HEK293 (cell line): ENCODE results near the gene ADGRD1.

Experiments used
- CTCF ChIP-seq: fragments of 450-650 bp; formaldehyde crosslinking; IDR thresholded peaks from 2 replicates; pipeline ENCODE4 v1.5.1; 2016; ENCODE audit warnings: missing biosample characterization, missing genetic modification characterization
- REST ChIP-seq: fragments of 450-650 bp; formaldehyde crosslinking; IDR thresholded peaks from 2 replicates; pipeline ENCODE4 v1.5.1; 2016; ENCODE audit warnings: missing biosample characterization, missing genetic modification characterization
- YY1 ChIP-seq: fragments of 450-650 bp; formaldehyde crosslinking; IDR thresholded peaks from 2 replicates; pipeline ENCODE4 v1.5.1; 2018; ENCODE audit warnings: missing biosample characterization, missing genetic modification characterization
- YY2 ChIP-seq: fragments of 450-650 bp; formaldehyde crosslinking; IDR thresholded peaks from 2 replicates; pipeline ENCODE4 v1.5.1; 2016; ENCODE audit warnings: missing biosample characterization, missing genetic modification characterization
- ZBTB26 ChIP-seq: fragments of 450-650 bp; formaldehyde crosslinking; optimal IDR thresholded peaks from 2 replicates; pipeline ENCODE3; 2016; ENCODE audit warnings: missing biosample characterization, mild to moderate bottlenecking, missing genetic modification characterization
- ZFP69B ChIP-seq: fragments of 450-650 bp; formaldehyde crosslinking; IDR thresholded peaks from 2 replicates; pipeline ENCODE4 v1.5.1; 2016; ENCODE audit warnings: missing biosample characterization, missing genetic modification characterization
- ZNF274 ChIP-seq, 2 experiments: fragments of 200-500 bp in 1 of 2; fragments of 450-650 bp in 1 of 2; sonication (Bioruptor generic) in 1 of 2; formaldehyde crosslinking in 1 of 2; IDR thresholded peaks; 2 replicates each; pipeline versions ENCODE4 v1.5.1 to v1.6.1; 2014 to 2016; ENCODE audit warnings: borderline replicate concordance in 1 of 2, inconsistent platforms in 1 of 2, low read length in 1 of 2, missing biosample characterization in 1 of 2, missing genetic modification characterization in 1 of 2
- ZNF473 ChIP-seq: fragments of 450-650 bp; formaldehyde crosslinking; IDR thresholded peaks from 2 replicates; pipeline ENCODE4 v1.5.1; 2017; ENCODE audit warnings: missing biosample characterization, missing genetic modification characterization
- ZNF501 ChIP-seq: fragments of 450-650 bp; formaldehyde crosslinking; IDR thresholded peaks from 2 replicates; pipeline ENCODE4 v1.5.1; 2016; ENCODE audit warnings: missing biosample characterization, missing genetic modification characterization
- ZNF513 ChIP-seq: fragments of 450-650 bp; IDR thresholded peaks from 2 replicates; pipeline ENCODE4 v1.5.1; 2018; ENCODE audit warnings: missing biosample characterization, missing genetic modification characterization
- ZNF571 ChIP-seq: fragments of 450-650 bp; formaldehyde crosslinking; IDR thresholded peaks from 2 replicates; pipeline ENCODE4 v1.5.0; 2017; ENCODE audit warnings: missing biosample characterization, missing genetic modification characterization
- ZNF639 ChIP-seq: fragments of 450-650 bp; formaldehyde crosslinking; IDR thresholded peaks from 2 replicates; pipeline ENCODE4 v1.5.1; 2016; ENCODE audit warnings: missing biosample characterization, missing genetic modification characterization
- ZSCAN18 ChIP-seq: fragments of 450-650 bp; formaldehyde crosslinking; IDR thresholded peaks from 2 replicates; pipeline ENCODE4 v1.5.1; 2016; ENCODE audit warnings: missing biosample characterization, missing genetic modification characterization

- TF ChIP-seq YY1 (tag by site-specific recombination) (no peak), CTCF (tag by site-specific recombination) (no peak), ZNF513 (no peak), ZFP69B (tag by site-specific recombination) (no peak), ZNF571 (tag by site-specific recombination) (no peak), YY2 (tag by site-specific recombination) (no peak), ZBTB26 (tag by site-specific recombination) (no peak), REST (tag by site-specific recombination) (no peak), ZNF501 (tag by site-specific recombination) (no peak), ZSCAN18 (tag by site-specific recombination) (no peak), ZNF639 (no peak), ZNF274 (IDR thresholded peaks at IDR 0.05; ENCODE audit: low read length) (no peak), ZNF274 (tag by site-specific recombination; IDR thresholded peaks at IDR 0.05; ENCODE audit: borderline replicate concordance) (no peak), ZNF473 (tag by site-specific recombination) (no peak)
Observed at GRCh38 chr12:131047789-131048610, 94.3 kb downstream of the ADGRD1 start.
